ENCODE measurements around the gene MARK1.

The MARK1 gene

GRCh38 chr1:220497220-220497947 lies 30.6 kb upstream of the MARK1 start:
- no peak for DNase-seq (ENCODE audit: low read depth)
- H3K4me3 ChIP-seq (ENCODE audit: low read length) = no peak overlapping the region
- TF ChIP-seq CTCF (conservative IDR thresholded peaks at IDR 0.05; ENCODE audit: low read length) = no peak

GRCh38 chr1:220498188-220498587 lies 29.7 kb upstream of the MARK1 start:
- TF ChIP-seq CTCF (conservative IDR thresholded peaks at IDR 0.05; ENCODE audit: low read length) = no peak
- DNase-seq (ENCODE audit: low read depth) = peak; percentile 11
- no peak overlapping the region for H3K4me3 ChIP-seq (ENCODE audit: low read length)

GRCh38 chr1:220500372-220500771 lies 27.6 kb upstream of the MARK1 start:
- DNase-seq (ENCODE audit: low read depth) = no peak
- TF ChIP-seq CTCF (conservative IDR thresholded peaks at IDR 0.05; ENCODE audit: low read length) = no peak
- no peak overlapping the region for H3K4me3 ChIP-seq (ENCODE audit: low read length)

GRCh38 chr1:220504329-220504728 lies 23.6 kb upstream of the MARK1 start:
- H3K4me3 ChIP-seq (ENCODE audit: low read length) = no peak overlapping the region
- TF ChIP-seq CTCF (conservative IDR thresholded peaks at IDR 0.05; ENCODE audit: low read length) = no peak
- no peak for DNase-seq (ENCODE audit: low read depth)

GRCh38 chr1:220507085-220507484 lies 20.9 kb upstream of the MARK1 start:
- no peak for TF ChIP-seq CTCF (conservative IDR thresholded peaks at IDR 0.05; ENCODE audit: low read length)
- DNase-seq (ENCODE audit: low read depth) = no peak
- H3K4me3 ChIP-seq (ENCODE audit: low read length) = no peak overlapping the region

GRCh38 chr1:220511179-220511578 lies 16.8 kb upstream of the MARK1 start:
- no peak for TF ChIP-seq CTCF (conservative IDR thresholded peaks at IDR 0.05; ENCODE audit: low read length)

GRCh38 chr1:220511785-220512184 lies 16.2 kb upstream of the MARK1 start:
- no peak for DNase-seq (ENCODE audit: low read depth)
- TF ChIP-seq CTCF (conservative IDR thresholded peaks at IDR 0.05; ENCODE audit: low read length) = no peak
- H3K4me3 ChIP-seq (ENCODE audit: low read length) = no peak overlapping the region

More at GRCh38 chr1:220511179-220511578, 16.8 kb upstream of the MARK1 start:
- DNase-seq (ENCODE audit: low read depth) = no peak
- H3K4me3 ChIP-seq (ENCODE audit: low read length) = no peak overlapping the region
